Measurements from ENCODE around the gene SEMA5B.

DNA sequence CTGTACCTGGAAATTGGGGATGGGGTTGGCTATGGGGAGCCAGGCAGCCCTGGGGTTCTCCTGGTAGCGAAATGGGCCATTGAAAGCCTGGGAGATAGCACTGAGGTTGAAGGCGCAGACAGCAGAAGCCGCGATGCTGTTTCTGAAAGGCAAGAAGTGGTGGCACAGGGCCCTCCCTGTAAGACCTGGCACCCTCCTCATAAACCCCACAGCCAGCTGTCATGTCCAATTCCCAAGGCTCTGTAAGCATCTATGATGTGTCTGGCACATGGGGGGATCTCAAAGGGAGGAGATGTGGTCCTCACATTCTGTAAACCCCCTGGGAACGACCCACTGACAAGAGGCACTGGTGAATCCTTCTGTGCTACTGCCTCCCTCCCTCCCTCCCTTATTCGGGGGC lies 104.0 kb downstream of the SEMA5B start:
- TF ChIP-seq POLR2AphosphoS5 (IDR thresholded peaks at IDR 0.05; ENCODE audit: borderline replicate concordance, low read depth, low read length) (no peak), EZH2 (IDR thresholded peaks at IDR 0.05) (no peak)

Data from SK-N-MC (cell line).